HCT116 (cell line): ENCODE results near the gene ZNF584. TPM values are rescaled to one million over a fixed set of nuclear protein-coding genes. Genes with fewer than 3 reads are reported as not detected.
A peak's percentile ranks its signal among the peaks of the same experiment; 100 is the strongest.

Source experiments
- ATAC-seq: fragments of 200-7000 bp; cut with Tn5 transposase; 2 replicates; pipeline ENCODE4 v1.9.1; 2020; ENCODE audit warnings: mild to moderate bottlenecking, moderate library complexity
- BruUV-seq: library from RNA; stranded (reverse); fragments of 400-500 nt; replicated peaks from 2 replicates; lab custom pipeline; 2021; lab: Mats Ljungman, UMichigan
- CTCF ChIA-PET: fragments of 300-600 bp; sonication (Branson Sonifier 250); formaldehyde crosslinking; loops from one replicate; lab custom pipeline; 2021; ENCODE audit warnings: antibody characterized with exemption; lab: Charles Lee
- POLR2A ChIA-PET: fragments of 300-600, 350-600 bp; sonication (Branson Sonifier 250); formaldehyde crosslinking; loops from one replicate; lab custom pipeline; 2021; ENCODE audit warnings: antibody characterized with exemption; lab: Charles Lee
- RAD21 ChIA-PET, 2 experiments: fragments of 300-600 bp; sonication (Branson Sonifier 250); formaldehyde crosslinking; loops; one replicate each; lab custom pipeline; 2023; ENCODE audit warnings: low total read pairs in 2 of 2; ENCODE audit not compliant: uncharacterized antibody in 2 of 2, unreplicated experiment in 2 of 2, low non-redundant PET in 1 of 2; lab: Charles Lee
- DNase-seq: peaks from one replicate; pipeline ENCODE4 v3.0.0-alpha.2; 2010; ENCODE audit warnings: low read depth, low spot score
- H2AFZ ChIP-seq: fragments of 200-600 bp; shearing (Covaris generic), sonication (generic); 2 replicates; pipeline ENCODE4 v1.6.1; 2017; ENCODE audit warnings: low read depth, mixed run types, mixed read lengths, antibody characterized with exemption, low read length; ENCODE audit not compliant: poor library complexity, severe bottlenecking
- H3K27ac ChIP-seq: 2 replicates; pipeline ENCODE4 v1.5.1; 2012; ENCODE audit warnings: low read depth, low read length
- H3K27me3 ChIP-seq: fragments of 200-600 bp; sonication (generic); 2 replicates; pipeline ENCODE4 v1.6.1; 2016; ENCODE audit warnings: mixed run types, low read length, mixed read lengths; ENCODE audit not compliant: insufficient read depth
- H3K36me3 ChIP-seq, 2 experiments: fragments of 200-500 bp in 1 of 2; fragments of 200-600 bp in 1 of 2; sonication (Bioruptor generic) in 1 of 2; sonication (generic) in 1 of 2; 2 replicates each; pipeline versions ENCODE4 v1.5.1 to v1.6.1; 2014 to 2016; ENCODE audit warnings: low read length in 2 of 2, inconsistent platforms in 1 of 2, mixed read lengths in 1 of 2, mixed run types in 1 of 2; ENCODE audit not compliant: insufficient read depth in 2 of 2, control insufficient read depth in 1 of 2
- H3K4me1 ChIP-seq, 2 experiments: fragments of 200-600 bp in 1 of 2; sonication (generic) in 1 of 2; 2 replicates each; pipeline versions ENCODE4 v1.5.1 to v1.6.1; 2012 to 2017; ENCODE audit warnings: low read length in 2 of 2, inconsistent platforms in 1 of 2, mild to moderate bottlenecking in 1 of 2, mixed read lengths in 1 of 2, mixed run types in 1 of 2, moderate library complexity in 1 of 2; ENCODE audit not compliant: insufficient read depth in 2 of 2, control insufficient read depth in 1 of 2
- H3K4me2 ChIP-seq: fragments of 200-600 bp; sonication (generic); 2 replicates; pipeline ENCODE4 v1.6.1; 2017; ENCODE audit warnings: mixed run types, low read length, mixed read lengths
- H3K4me3 ChIP-seq, 2 experiments: fragments of 200-600 bp in 1 of 2; sonication (generic) in 1 of 2; replicated peaks in 1 of 2; 2 replicates each; pipeline ENCODE4 v1.5.1; 2011 to 2016; ENCODE audit warnings: low read length in 2 of 2, control low read depth in 1 of 2, low read depth in 1 of 2, mild to moderate bottlenecking in 1 of 2, mixed read lengths in 1 of 2, mixed run types in 1 of 2
- H3K79me2 ChIP-seq: fragments of 200-600 bp; sonication (generic); 2 replicates; pipeline ENCODE4 v1.6.1; 2017; ENCODE audit warnings: mild to moderate bottlenecking, mixed run types, low read length, moderate library complexity, mixed read lengths; ENCODE audit not compliant: insufficient read depth
- H3K9ac ChIP-seq: fragments of 200-600 bp; sonication (generic); 2 replicates; pipeline ENCODE4 v1.6.1; 2016; ENCODE audit warnings: low read length, mixed read lengths
- H3K9me2 ChIP-seq: fragments of 200-600 bp; sonication (generic), shearing (Covaris generic); 2 replicates; pipeline ENCODE4 v1.6.1; 2017; ENCODE audit warnings: mixed run types, mild to moderate bottlenecking, moderate library complexity; ENCODE audit not compliant: insufficient read depth
- H3K9me3 ChIP-seq, 2 experiments: fragments of 200-500 bp in 1 of 2; fragments of 200-600 bp in 1 of 2; sonication (Bioruptor generic) in 1 of 2; sonication (generic) in 1 of 2; 2 replicates each; pipeline ENCODE4 v1.6.1; 2014 to 2017; ENCODE audit warnings: low read length in 2 of 2, mixed read lengths in 2 of 2, inconsistent platforms in 1 of 2, low read depth in 1 of 2, mild to moderate bottlenecking in 1 of 2, mixed run types in 1 of 2, moderate library complexity in 1 of 2; ENCODE audit not compliant: control insufficient read depth in 1 of 2, insufficient read depth in 1 of 2
- H4K20me1 ChIP-seq: fragments of 200-600 bp; sonication (generic), shearing (Covaris generic); 2 replicates; pipeline ENCODE4 v1.6.1; 2017; ENCODE audit warnings: mixed run types, mild to moderate bottlenecking, moderate library complexity; ENCODE audit not compliant: insufficient read depth
- CTCF ChIP-seq, 3 experiments: fragments of 200-600 bp in 1 of 3; sonication (generic) in 1 of 3; IDR thresholded peaks in 2 of 3; conservative IDR thresholded peaks in 1 of 3; 2 replicates each; pipeline ENCODE4 v1.5.1; 2012 to 2017; ENCODE audit warnings: low read depth in 2 of 3, low read length in 2 of 3, antibody characterized with exemption in 1 of 3, borderline replicate concordance in 1 of 3, control low read depth in 1 of 3, mild to moderate bottlenecking in 1 of 3, mixed read lengths in 1 of 3, mixed run types in 1 of 3, moderate library complexity in 1 of 3; ENCODE audit not compliant: insufficient read depth in 1 of 3
- EGR1 ChIP-seq: IDR thresholded peaks from 2 replicates; pipeline ENCODE4 v1.6.1; 2012; ENCODE audit warnings: low read depth
- EZH2 ChIP-seq: fragments of 200-600 bp; sonication (generic); IDR thresholded peaks from 2 replicates; pipeline ENCODE4 v1.6.1; 2017; ENCODE audit warnings: antibody characterized with exemption, mixed run types
- JUND ChIP-seq: IDR thresholded peaks from 2 replicates; pipeline ENCODE4 v1.6.1; 2012
- POLR2AphosphoS5 ChIP-seq: IDR thresholded peaks from 2 replicates; pipeline ENCODE4 v1.6.1; 2011; ENCODE audit warnings: mild to moderate bottlenecking, low read depth, low read length, moderate library complexity
- SIN3A ChIP-seq: IDR thresholded peaks from 2 replicates; pipeline ENCODE4 v1.6.1; 2012; ENCODE audit warnings: low read depth
- TCF7L2 ChIP-seq: IDR thresholded peaks from 2 replicates; pipeline ENCODE4 v1.7.0; 2011; ENCODE audit warnings: borderline replicate concordance, inconsistent platforms; ENCODE audit not compliant: insufficient read depth, insufficient read length; ENCODE audit errors: extremely low read depth
- ZFX ChIP-seq: fragments of 450-650 bp; IDR thresholded peaks from 2 replicates; pipeline ENCODE4 v1.6.1; 2017
- intact Hi-C: fragments of 100-400 bp; cut with micrococcal nuclease; formaldehyde crosslinking; loops from 2 replicates; pipeline ENCODE4 v1.10.0; 2022
- total RNA-seq: library from RNA; stranded (reverse); gene quantifications from one replicate; pipeline ENCODE4 v1.2.1, GENCODE V29; 2021; ENCODE audit not compliant: unreplicated experiment
- TF ChIP-seq, protein P1 (sequence below): IDR thresholded peaks from 2 replicates; pipeline ENCODE4 v1.6.1; 2012; ENCODE audit warnings: low read depth

ZNF584 gene
- total RNA-seq, 1 experiment from 2014 or later: 25.8 TPM

- intact Hi-C loops: loop anchor here (5.0 kb wide), 2 partner anchors 45 to 80 kb away; partner anchors contain the start of genes ZNF324B and ZSCAN22
- CTCF ChIA-PET: interaction anchor here (0.9 kb wide), 1 partner anchor 113 kb away, joined by 3 read pairs; the partner anchor contains the start of gene ZBTB45
Observed at GRCh38 chr19:58406818-58407657, 1.4 kb upstream of the ZNF584 start.

More at GRCh38 chr19:58406818-58407657, 1.4 kb upstream of the ZNF584 start:
- TF ChIP-seq CTCF (IDR thresholded peaks at IDR 0.05 in 2 of 3, conservative IDR thresholded peaks at IDR 0.05 in 1 of 3; ENCODE audit: borderline replicate concordance in 1 of 3, insufficient read depth in 1 of 3, low read depth in 2 of 3, low read length in 2 of 3) (peak in 2 of 3 experiments; percentile 61 to 73; a peak in 4 of 6 replicates), TCF7L2 (no peak), EGR1 (no peak), JUND (no peak), POLR2AphosphoS5 (peak; percentile 38; the same call in 1 of the 2 replicates), ZFX (no peak), EZH2 (no peak), SIN3A (no peak)
- TF ChIP-seq, protein P1, sequence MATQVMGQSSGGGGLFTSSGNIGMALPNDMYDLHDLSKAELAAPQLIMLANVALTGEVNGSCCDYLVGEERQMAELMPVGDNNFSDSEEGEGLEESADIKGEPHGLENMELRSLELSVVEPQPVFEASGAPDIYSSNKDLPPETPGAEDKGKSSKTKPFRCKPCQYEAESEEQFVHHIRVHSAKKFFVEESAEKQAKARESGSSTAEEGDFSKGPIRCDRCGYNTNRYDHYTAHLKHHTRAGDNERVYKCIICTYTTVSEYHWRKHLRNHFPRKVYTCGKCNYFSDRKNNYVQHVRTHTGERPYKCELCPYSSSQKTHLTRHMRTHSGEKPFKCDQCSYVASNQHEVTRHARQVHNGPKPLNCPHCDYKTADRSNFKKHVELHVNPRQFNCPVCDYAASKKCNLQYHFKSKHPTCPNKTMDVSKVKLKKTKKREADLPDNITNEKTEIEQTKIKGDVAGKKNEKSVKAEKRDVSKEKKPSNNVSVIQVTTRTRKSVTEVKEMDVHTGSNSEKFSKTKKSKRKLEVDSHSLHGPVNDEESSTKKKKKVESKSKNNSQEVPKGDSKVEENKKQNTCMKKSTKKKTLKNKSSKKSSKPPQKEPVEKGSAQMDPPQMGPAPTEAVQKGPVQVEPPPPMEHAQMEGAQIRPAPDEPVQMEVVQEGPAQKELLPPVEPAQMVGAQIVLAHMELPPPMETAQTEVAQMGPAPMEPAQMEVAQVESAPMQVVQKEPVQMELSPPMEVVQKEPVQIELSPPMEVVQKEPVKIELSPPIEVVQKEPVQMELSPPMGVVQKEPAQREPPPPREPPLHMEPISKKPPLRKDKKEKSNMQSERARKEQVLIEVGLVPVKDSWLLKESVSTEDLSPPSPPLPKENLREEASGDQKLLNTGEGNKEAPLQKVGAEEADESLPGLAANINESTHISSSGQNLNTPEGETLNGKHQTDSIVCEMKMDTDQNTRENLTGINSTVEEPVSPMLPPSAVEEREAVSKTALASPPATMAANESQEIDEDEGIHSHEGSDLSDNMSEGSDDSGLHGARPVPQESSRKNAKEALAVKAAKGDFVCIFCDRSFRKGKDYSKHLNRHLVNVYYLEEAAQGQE: no peak
- TF ChIP-seq, all 23 proteins: peak for 2
- peaks cover 20 to 35% of the 10 kb centered on the region in 2 experiments for H3K4me1 ChIP-seq
- no peaks in the 10 kb centered on the region for H3K9me3 ChIP-seq
- no peaks in the 10 kb centered on the region for H4K20me1 ChIP-seq
- DNase-seq (no peak), ATAC-seq (peak; percentile 23)
- ChIA-PET RAD21 (no interaction called here), POLR2A (no interaction called here)
- H3K36me3 ChIP-seq: no peaks in the 10 kb centered on the region
- H3K4me2 ChIP-seq: peak overlapping the region; percentile 96
- H2AFZ ChIP-seq: no peak overlapping the region
- H3K9me2 ChIP-seq: no peaks in the 10 kb centered on the region
- H3K27me3 ChIP-seq: no peaks in the 10 kb centered on the region
- peaks cover 46% of the 10 kb centered on the region for H3K79me2 ChIP-seq
- H3K27ac ChIP-seq: peak overlapping the region; percentile 93
- no TSS peak for BruUV-seq
- peak overlapping the region; percentile 86 for H3K9ac ChIP-seq
- peak overlapping the region; percentile 93 to 99 for H3K4me3 ChIP-seq
